VCaP (cell line): ENCODE results near the gene PTPRT.

Source experiments
- H3K27ac ChIP-seq: fragments of 450-650 bp; 2 replicates; pipeline ENCODE4 v1.5.1; 2017
- CTCF ChIP-seq: fragments of 450-650 bp; conservative IDR thresholded peaks from 2 replicates; pipeline ENCODE4 v1.5.1; 2017; ENCODE audit warnings: mild to moderate bottlenecking, moderate library complexity

Gene PTPRT

GRCh38 chr20:42295592-42295991 lies 894.1 kb downstream of the PTPRT start:
- no peak overlapping the region for H3K27ac ChIP-seq
- TF ChIP-seq CTCF, result no peak

DNA sequence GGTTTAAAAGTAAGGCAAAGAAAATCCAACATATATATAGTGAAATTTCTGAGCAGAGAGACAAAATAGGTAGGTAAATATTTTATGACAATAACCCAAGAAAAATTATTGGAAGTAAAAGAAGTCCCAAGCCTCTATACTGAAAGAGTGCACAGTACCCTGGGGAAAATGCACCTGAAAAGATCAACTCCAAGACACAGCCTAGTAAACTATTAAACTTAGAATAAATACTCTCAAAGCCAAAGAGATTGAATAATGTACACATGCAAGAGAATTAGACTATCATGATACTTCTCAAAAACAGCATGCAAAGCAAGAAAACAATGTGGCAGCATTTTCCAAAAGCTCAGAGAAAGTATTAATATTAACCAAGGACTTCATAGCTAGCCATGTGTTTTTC lies 894.7 kb downstream of the PTPRT start:
- H3K27ac ChIP-seq, result no peak overlapping the region
- TF ChIP-seq CTCF, result no peak

- TF ChIP-seq CTCF, result no peak
- H3K27ac ChIP-seq, result no peak overlapping the region
Observed at GRCh38 chr20:42281801-42282200, 907.9 kb downstream of the PTPRT start.

- no peak for TF ChIP-seq CTCF
- H3K27ac ChIP-seq, result no peak overlapping the region
Observed at GRCh38 chr20:42276718-42277602, 912.7 kb downstream of the PTPRT start.

GRCh38 chr20:42274986-42275385 lies 914.7 kb downstream of the PTPRT start:
- TF ChIP-seq CTCF, result no peak
- H3K27ac ChIP-seq, result no peak overlapping the region

DNA sequence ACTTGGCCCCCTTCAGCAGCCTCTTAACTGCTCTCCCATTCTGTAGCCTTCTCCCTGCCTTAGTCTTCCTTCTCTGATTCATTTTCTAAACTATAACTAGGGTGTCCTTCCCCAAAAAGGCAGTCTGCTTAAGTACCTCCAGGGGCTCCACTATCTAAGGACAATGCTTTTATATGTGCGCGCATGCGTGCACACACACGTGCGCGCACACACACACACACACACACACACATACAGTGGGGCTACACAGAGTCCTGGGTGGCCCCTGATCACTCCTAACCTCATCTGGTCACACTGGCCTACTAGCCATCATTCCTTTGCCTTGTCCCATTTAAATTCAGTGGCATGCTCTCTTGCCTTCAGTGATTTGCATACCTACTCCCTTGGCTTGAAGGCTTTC lies 917.2 kb downstream of the PTPRT start:
- no peak for TF ChIP-seq CTCF
- H3K27ac ChIP-seq, result no peak overlapping the region

DNA sequence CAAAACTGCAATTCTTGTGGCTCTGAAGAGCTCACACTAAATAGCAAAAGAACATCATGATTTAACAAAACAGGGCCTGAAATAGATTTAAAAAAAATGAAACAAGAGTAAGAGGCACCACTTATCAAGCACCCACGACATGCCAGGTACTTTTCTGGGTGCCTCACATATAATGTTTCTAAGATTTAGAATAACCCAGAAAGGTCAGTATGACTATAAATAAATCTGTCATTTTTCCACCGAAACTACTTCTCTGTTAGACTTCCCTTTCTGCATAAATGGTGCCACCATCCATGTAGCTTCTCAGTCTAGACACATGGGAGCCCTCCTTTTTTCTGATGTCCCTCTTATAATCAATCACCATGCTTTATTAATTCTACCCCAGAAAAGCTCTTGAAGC lies 919.2 kb downstream of the PTPRT start:
- H3K27ac ChIP-seq, result no peak overlapping the region
- no peak for TF ChIP-seq CTCF
